ENCODE measurements around the gene MTG2. TPM values are rescaled to one million over a fixed set of nuclear protein-coding genes. Genes with fewer than 3 reads are reported as not detected.

Gene MTG2
- total and polyA plus RNA-seq, 2 of the 13 experiments (the other 11 are each of a cell fraction or from before 2014, with no cell fraction given): 20.4 to 37.8 TPM

DNA sequence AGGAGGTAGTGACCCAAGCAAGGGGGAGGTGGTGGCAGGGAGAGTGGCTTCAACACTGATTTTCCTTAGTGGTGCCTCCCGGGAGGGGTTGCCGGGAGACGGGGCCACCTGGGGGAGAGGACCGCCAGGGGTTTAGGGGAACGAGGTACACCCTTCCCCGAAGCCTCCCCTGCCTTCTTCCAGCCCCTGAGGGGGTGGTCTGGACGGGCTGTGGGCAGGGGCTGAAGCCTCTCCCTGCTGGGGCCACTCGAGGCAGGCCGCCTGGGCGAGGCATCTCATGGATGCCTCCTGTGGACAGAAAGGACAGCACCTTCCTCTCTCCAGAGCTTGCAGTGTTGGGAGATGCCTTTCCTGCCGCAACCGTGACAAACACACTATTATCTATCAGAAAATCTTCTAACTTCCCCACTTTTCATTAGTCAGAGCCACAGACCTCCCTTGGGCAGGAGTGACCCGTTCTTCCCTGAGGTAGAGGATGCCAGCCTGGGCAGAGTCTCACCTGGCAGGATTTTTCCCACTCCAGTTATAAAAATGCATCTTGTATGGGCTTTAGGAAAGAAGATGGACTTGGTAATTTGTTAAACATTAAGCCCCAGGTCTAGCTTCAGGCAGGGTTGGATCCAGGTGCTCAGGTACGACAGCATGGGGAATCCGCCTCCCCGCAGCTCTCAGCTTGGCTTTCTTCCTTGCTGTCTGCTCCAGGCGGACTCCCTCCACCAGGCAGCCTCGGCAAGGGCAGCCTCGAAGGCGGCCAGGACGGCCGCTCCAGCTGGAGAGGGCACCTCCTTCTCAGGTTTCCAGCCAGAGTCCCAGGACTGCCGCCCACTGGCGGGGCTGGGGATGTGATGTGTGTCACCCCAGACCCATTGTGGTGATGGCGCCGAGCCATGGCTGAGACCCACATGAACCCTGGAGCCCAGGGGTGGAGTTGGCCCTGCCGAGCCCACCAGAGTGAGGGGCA is 26.2 kb downstream of the MTG2 start (continued):
- TF ChIP-seq ZNF407 (CRISPR knock-in tag; IDR thresholded peaks at IDR 0.05; ENCODE audit: not compliant biosample characterization) (no peak), ZNF567 (CRISPR knock-in tag; IDR thresholded peaks at IDR 0.05; ENCODE audit: borderline replicate concordance) (no peak), ZNF138 (CRISPR knock-in tag; IDR thresholded peaks at IDR 0.05; ENCODE audit: low read depth) (no peak), ZNF24 (IDR thresholded peaks at IDR 0.05) (no peak), ZNF619 (CRISPR knock-in tag; IDR thresholded peaks at IDR 0.05) (no peak), FOXO1 (CRISPR knock-in tag; IDR thresholded peaks at IDR 0.05) (no peak), KLF13 (CRISPR knock-in tag; IDR thresholded peaks at IDR 0.05) (no peak), U2AF1 (optimal IDR thresholded peaks at IDR 0.05; ENCODE audit: low read depth, low read length) (no peak), PTBP1 (IDR thresholded peaks at IDR 0.05; ENCODE audit: low read depth, low read length, poor library complexity, severe bottlenecking) (peak; percentile 76), GTF2F1 (IDR thresholded peaks at IDR 0.05; ENCODE audit: low read length) (no peak), ZNF232 (CRISPR knock-in tag; IDR thresholded peaks at IDR 0.05; ENCODE audit: borderline replicate concordance) (peak; percentile 54; the same call in 1 of the 2 replicates), ZNF609 (CRISPR knock-in tag; IDR thresholded peaks at IDR 0.05; ENCODE audit: borderline replicate concordance) (no peak), DR1 (CRISPR knock-in tag; IDR thresholded peaks at IDR 0.05) (no peak), ZNF331 (CRISPR knock-in tag; IDR thresholded peaks at IDR 0.05) (0 out of 2 replicates have a peak, but pooled peaks have one; percentile 37)

Data from HepG2 (cell line).